GM18526 (cell line): ENCODE data around the gene SHBG.
A peak's percentile ranks its signal among the peaks of the same experiment; 100 is the strongest.

Experiments used
- POLR2A ChIP-seq: IDR thresholded peaks from 3 replicates; pipeline ENCODE4 v1.6.1; 2011; ENCODE audit not compliant: insufficient read length; ENCODE audit errors: extremely low read depth

SHBG gene

GRCh38 chr17:7629939-7630571 lies at the start of gene SHBG:
TSS of gene SHBG (plus strand) at chr17:7630135. CDS start at chr17:7630173, 38 bp downstream.
- no peak for TF ChIP-seq POLR2A

- no peak for TF ChIP-seq POLR2A
These were observed 49.0 kb upstream of the SHBG start for GRCh38 chr17:7580604-7581575.

GRCh38 chr17:7582396-7583252 lies 47.3 kb upstream of the SHBG start:
- no peak for TF ChIP-seq POLR2A

GRCh38 chr17:7583253-7584109 lies 46.5 kb upstream of the SHBG start, which contains the start of gene MPDU1:
TSS of gene MPDU1 (plus strand) at chr17:7583852. CDS start at chr17:7583863, 11 bp downstream.
- TF ChIP-seq POLR2A: peak; percentile 79

GRCh38 chr17:7586673-7587419 lies 43.1 kb upstream of the SHBG start:
- no peak for TF ChIP-seq POLR2A

- no peak for TF ChIP-seq POLR2A
These were observed 42.3 kb upstream of the SHBG start for GRCh38 chr17:7587420-7588151.

DNA sequence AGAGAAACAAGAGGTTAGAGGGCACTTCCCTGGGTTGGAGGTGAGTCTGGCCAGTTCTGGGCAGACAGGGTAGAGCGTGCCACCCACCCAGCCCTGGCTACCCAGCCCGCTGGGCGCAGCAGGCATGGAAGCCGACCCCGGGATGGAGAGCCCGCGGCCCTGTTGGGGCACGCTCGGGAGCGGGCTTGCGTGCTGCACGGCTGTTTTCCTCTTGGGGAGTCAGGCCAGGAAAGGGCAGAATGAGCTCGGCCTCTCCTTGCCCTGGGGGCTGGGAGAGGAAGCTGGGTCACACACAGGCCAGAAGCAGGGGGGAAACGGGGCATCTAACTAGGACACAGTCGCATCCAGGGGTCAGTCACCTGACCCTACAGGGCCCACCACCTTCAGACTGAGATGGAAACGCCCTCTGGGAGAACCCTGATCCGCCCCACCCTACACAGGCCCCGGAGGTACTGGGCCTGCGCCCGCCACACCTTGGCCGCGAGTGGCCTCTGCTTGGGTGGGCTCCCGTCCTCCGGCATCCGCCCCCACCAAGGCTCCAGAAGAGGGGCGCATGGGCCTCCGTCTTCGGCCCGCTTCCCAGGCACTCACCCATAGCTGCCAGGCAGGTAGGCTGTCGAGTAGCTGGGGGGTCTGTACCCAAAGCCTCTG lies 41.3 kb upstream of the SHBG start:
- TF ChIP-seq POLR2A: no peak

- TF ChIP-seq POLR2A: no peak
These were observed 40.6 kb upstream of the SHBG start for GRCh38 chr17:7589204-7589868.

DNA sequence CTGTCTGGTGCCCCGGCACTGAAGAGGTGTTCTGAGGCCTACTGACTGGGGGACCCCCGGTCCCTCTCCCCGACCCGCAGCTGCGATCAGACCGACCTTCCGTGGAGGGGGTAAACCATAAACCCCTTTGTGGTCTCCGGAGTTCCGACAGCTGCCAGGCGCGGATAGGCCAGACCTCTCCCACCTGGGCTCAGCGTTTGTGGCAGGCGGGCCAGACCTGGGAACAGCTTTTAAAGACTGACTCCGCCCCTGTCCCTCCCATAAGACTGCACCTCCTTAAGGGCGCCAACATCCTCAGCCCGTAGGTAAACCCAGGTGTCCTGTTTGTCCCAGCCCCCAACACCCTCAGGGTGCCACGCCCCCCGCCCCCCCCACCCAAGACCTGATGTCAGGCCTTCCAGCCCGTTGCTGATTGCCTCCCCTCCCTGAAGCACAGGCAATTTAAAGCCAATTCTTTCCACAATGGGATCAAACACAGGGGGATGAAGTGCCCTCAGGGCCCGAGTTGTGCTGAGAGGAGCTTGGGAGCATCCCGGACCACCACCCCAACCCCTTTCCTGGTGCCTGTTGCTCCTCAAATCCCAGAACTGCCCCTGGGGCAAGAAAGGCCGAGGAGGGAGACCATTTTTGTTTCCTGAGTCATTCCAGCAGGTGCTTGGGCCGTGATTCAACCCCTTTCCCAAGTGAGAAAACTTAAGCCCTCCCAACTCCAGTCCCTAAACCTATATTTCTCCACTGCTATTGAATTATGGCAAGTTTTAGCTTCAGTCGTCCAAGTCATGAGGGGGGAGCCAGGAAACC lies 39.8 kb upstream of the SHBG start, which contains the start of gene SOX15:
TSS of gene SOX15 (minus strand) at position 204 of the 801 bp plus-strand sequence. CDS start 418 bp downstream, outside the sequence.
- no peak for TF ChIP-seq POLR2A

DNA sequence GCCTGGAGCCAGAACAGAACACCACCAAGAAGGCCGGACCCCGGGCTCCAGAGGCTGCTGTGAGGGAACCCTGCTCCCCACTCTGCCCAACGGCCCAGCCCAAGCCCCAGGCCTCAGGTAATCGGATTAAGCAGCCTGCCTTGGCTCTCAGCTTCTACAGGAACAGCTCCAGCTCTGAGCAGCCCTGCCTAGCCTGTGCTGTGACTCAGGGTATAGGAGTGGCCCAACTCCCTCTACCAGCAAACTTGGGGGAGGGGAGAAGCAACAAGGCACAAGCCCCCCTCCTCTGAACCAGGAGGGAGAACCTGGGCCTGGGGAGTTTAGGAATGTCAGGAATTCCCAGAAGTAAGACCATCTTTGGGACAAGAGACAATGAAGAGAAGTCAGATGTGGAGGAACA lies 39.2 kb upstream of the SHBG start:
- no peak for TF ChIP-seq POLR2A

DNA sequence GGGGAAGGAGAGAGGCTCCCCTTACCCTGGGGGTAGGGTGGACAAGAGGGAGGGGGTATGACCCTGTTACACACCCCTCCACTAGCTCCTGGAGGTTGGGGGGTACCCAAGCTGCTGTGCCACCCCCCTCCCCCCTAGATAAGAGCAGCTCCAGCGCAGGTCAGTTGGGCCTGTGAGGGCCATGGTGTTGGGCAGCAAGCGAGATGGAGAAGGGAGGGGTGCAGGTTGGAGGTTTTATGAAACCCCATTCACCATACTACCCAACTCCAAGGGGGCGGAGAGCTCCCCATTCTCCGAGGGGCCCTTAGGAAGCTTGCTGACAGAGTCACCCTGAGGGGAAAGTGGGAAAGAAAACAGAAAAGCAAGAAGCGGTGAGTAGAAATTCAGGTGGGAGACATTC lies 38.3 kb upstream of the SHBG start:
- peak; percentile 12 for TF ChIP-seq POLR2A

GRCh38 chr17:7592422-7593021 lies 37.4 kb upstream of the SHBG start:
- no peak for TF ChIP-seq POLR2A
